Upper lobe of right lung (tissue), 1 donor: ENCODE data around the gene MED23. TPM values are rescaled to one million over a fixed set of nuclear protein-coding genes. Genes with fewer than 3 reads are reported as not detected.

Source experiments
- ATAC-seq: fragments of 200-7000 bp; cut with Tn5 transposase; one replicate; pipeline ENCODE4 v1.9.1; 2020; ENCODE audit warnings: mild to moderate bottlenecking, moderate library complexity
- DNase-seq: peaks from one replicate; pipeline ENCODE4 v3.0.0-alpha.2; 2020
- H3K27ac ChIP-seq: fragments of 200-600 bp; one replicate; pipeline ENCODE4 v1.8.0; 2022
- H3K27me3 ChIP-seq: fragments of 200-600 bp; one replicate; pipeline ENCODE4 v1.8.0; 2022; ENCODE audit warnings: mild to moderate bottlenecking
- H3K36me3 ChIP-seq: fragments of 200-600 bp; one replicate; pipeline ENCODE4 v1.8.0; 2022
- H3K4me1 ChIP-seq: fragments of 200-600 bp; one replicate; pipeline ENCODE4 v1.8.0; 2022
- H3K4me3 ChIP-seq: fragments of 200-600 bp; one replicate; pipeline ENCODE4 v1.8.0; 2022; ENCODE audit warnings: mild to moderate bottlenecking
- H3K9me3 ChIP-seq: fragments of 200-600 bp; one replicate; pipeline ENCODE4 v1.8.0; 2022
- CTCF ChIP-seq: fragments of 200-600 bp; IDR thresholded peaks from one replicate; pipeline ENCODE4 v1.8.0; 2022; ENCODE audit warnings: antibody characterized with exemption
- intact Hi-C: fragments of 100-400 bp; cut with DNase I; formaldehyde crosslinking; loops from one replicate; pipeline ENCODE4 v1.11.0; 2022
- total RNA-seq: library from RNA; stranded (reverse); fragmentation: NEBNext Ultra II Directional; extraction: Animal tissue kit (Norgen Biotek cat#: 25700); gene quantifications from one replicate; pipeline ENCODE4 v1.2.1, GENCODE V29; 2021
- donor health status: DM: no; HTN: yes; CAD: no; lungs with severe emphysema.

MED23 gene
- total RNA-seq, 1 donor from 2014 or later: 25.8 TPM

GRCh38 chr6:131643855-131644460 lies 15.9 kb upstream of the MED23 start:
- ATAC-seq: no peak

GRCh38 chr6:131642987-131643611 lies 15.1 kb upstream of the MED23 start:
- Histone ChIP-seq H3K36me3 (no peaks in the 10 kb centered on the region), H3K27ac (no peak overlapping the region), H3K4me3 (no peak overlapping the region), H3K4me1 (no peaks in the 10 kb centered on the region), H3K27me3 (no peaks in the 10 kb centered on the region), H3K9me3 (no peaks in the 10 kb centered on the region)
- ATAC-seq (no peak), DNase-seq (no peak)
- intact Hi-C loops: no loop called here
- no peak for TF ChIP-seq CTCF

More at GRCh38 chr6:131643855-131644460, 15.9 kb upstream of the MED23 start:
- no peak for TF ChIP-seq CTCF
- no peaks in the 10 kb centered on the region for H3K4me1 ChIP-seq
- H3K4me3 ChIP-seq: no peak overlapping the region
- no peak for DNase-seq
- intact Hi-C loops: no loop called here
- H3K27ac ChIP-seq: no peak overlapping the region
- H3K9me3 ChIP-seq: no peaks in the 10 kb centered on the region
- no peaks in the 10 kb centered on the region for H3K27me3 ChIP-seq
- no peaks in the 10 kb centered on the region for H3K36me3 ChIP-seq

GRCh38 chr6:131642565-131642964 lies 14.5 kb upstream of the MED23 start:
- no peak for DNase-seq
- Histone ChIP-seq H3K9me3 (no peaks in the 10 kb centered on the region), H3K4me1 (no peaks in the 10 kb centered on the region), H3K4me3 (no peak overlapping the region), H3K36me3 (no peaks in the 10 kb centered on the region), H3K27ac (no peak overlapping the region), H3K27me3 (no peaks in the 10 kb centered on the region)
- TF ChIP-seq CTCF: no peak
- no peak for ATAC-seq
- intact Hi-C loops: no loop called here

GRCh38 chr6:131641554-131641953 lies 13.5 kb upstream of the MED23 start:
- no peaks in the 10 kb centered on the region for H3K4me1 ChIP-seq
- DNase-seq (no peak), ATAC-seq (no peak)
- H3K27me3 ChIP-seq: no peaks in the 10 kb centered on the region
- intact Hi-C loops: no loop called here
- H3K36me3 ChIP-seq: no peaks in the 10 kb centered on the region
- no peak overlapping the region for H3K27ac ChIP-seq
- H3K4me3 ChIP-seq: no peak overlapping the region
- no peaks in the 10 kb centered on the region for H3K9me3 ChIP-seq
- no peak for TF ChIP-seq CTCF

- H3K27ac ChIP-seq: no peak overlapping the region
- H3K4me1 ChIP-seq: no peaks in the 10 kb centered on the region
- no peaks in the 10 kb centered on the region for H3K9me3 ChIP-seq
- intact Hi-C loops: no loop called here
- no peaks in the 10 kb centered on the region for H3K36me3 ChIP-seq
- DNase-seq: no peak
- TF ChIP-seq CTCF: no peak
- H3K27me3 ChIP-seq: no peaks in the 10 kb centered on the region
- H3K4me3 ChIP-seq: no peak overlapping the region
- no peak for ATAC-seq
Measured at GRCh38 chr6:131640576-131640975, 12.5 kb upstream of the MED23 start.
